Neural cell (in vitro differentiated cells): Measurements from ENCODE around the gene PCOLCE2. TPM values are rescaled to one million over a fixed set of nuclear protein-coding genes. Genes with fewer than 3 reads are reported as not detected.

Experiments
- H2AFZ ChIP-seq: fragments of 200-600, 300-800 bp; sonication (generic), shearing (Covaris generic); 2 replicates; pipeline ENCODE4 v1.6.0; 2014; ENCODE audit warnings: low read depth, mild to moderate bottlenecking, antibody characterized with exemption, low read length, moderate library complexity
- H3F3A ChIP-seq: fragments of 200-600 bp; shearing (Covaris generic); 2 replicates; pipeline ENCODE4 v1.6.1; 2016; ENCODE audit warnings: mild to moderate bottlenecking, moderate library complexity, mixed read lengths, antibody characterized with exemption, low read length; ENCODE audit not compliant: insufficient read depth, poor library complexity, severe bottlenecking
- H3K27ac ChIP-seq: fragments of 200-600, 300-800 bp; sonication (generic), shearing (Covaris generic); 2 replicates; pipeline ENCODE4 v1.5.1; 2014; ENCODE audit warnings: mild to moderate bottlenecking, low read length, moderate library complexity
- H3K27me3 ChIP-seq: fragments of 300-800, 200-600 bp; sonication (generic), shearing (Covaris generic); 2 replicates; pipeline ENCODE4 v1.6.0; 2014; ENCODE audit warnings: mild to moderate bottlenecking, low read depth, low read length, moderate library complexity; ENCODE audit not compliant: insufficient read depth
- H3K36me3 ChIP-seq: fragments of 300-800, 200-600 bp; sonication (generic), shearing (Covaris generic); 2 replicates; pipeline ENCODE4 v1.5.1; 2014; ENCODE audit warnings: mild to moderate bottlenecking, antibody characterized with exemption, low read length, moderate library complexity; ENCODE audit not compliant: insufficient read depth
- H3K4me2 ChIP-seq: fragments of 300-800, 200-600 bp; sonication (generic), shearing (Covaris generic); 2 replicates; pipeline ENCODE4 v1.6.0; 2014; ENCODE audit warnings: mild to moderate bottlenecking, low read length
- H3K4me3 ChIP-seq: fragments of 300-800, 200-600 bp; sonication (generic), shearing (Covaris generic); 2 replicates; pipeline ENCODE4 v1.5.1; 2014; ENCODE audit warnings: mild to moderate bottlenecking, low read length, moderate library complexity
- H3K79me2 ChIP-seq: fragments of 200-600 bp; shearing (Covaris generic); replicated peaks from 2 replicates; pipeline ENCODE4 v1.6.0; 2014; ENCODE audit warnings: mild to moderate bottlenecking, low read length, moderate library complexity; ENCODE audit not compliant: insufficient read depth
- H3K9ac ChIP-seq: fragments of 300-800, 200-600 bp; sonication (generic), shearing (Covaris generic); 2 replicates; pipeline ENCODE4 v1.6.1; 2016; ENCODE audit warnings: mild to moderate bottlenecking, low read length, mixed read lengths
- H3K9me2 ChIP-seq: fragments of 200-600 bp; shearing (Covaris generic); 2 replicates; pipeline ENCODE4 v1.6.1; 2016; ENCODE audit warnings: mild to moderate bottlenecking, low read length, mixed read lengths; ENCODE audit not compliant: insufficient read depth
- H3K9me3 ChIP-seq: fragments of 200-600, 300-800 bp; sonication (generic), shearing (Covaris generic); 2 replicates; pipeline ENCODE4 v1.6.1; 2016; ENCODE audit warnings: mild to moderate bottlenecking, mixed run types, low read length, moderate library complexity, mixed read lengths
- H4K20me1 ChIP-seq: fragments of 200-600 bp; shearing (Covaris generic); 2 replicates; pipeline ENCODE4 v1.6.1; 2016; ENCODE audit warnings: mild to moderate bottlenecking, mixed run types; ENCODE audit not compliant: insufficient read depth
- EP300 ChIP-seq: fragments of 450-650 bp; conservative IDR thresholded peaks from 2 replicates; pipeline ENCODE4 v1.6.1; 2014; ENCODE audit warnings: antibody characterized with exemption, mild to moderate bottlenecking, moderate library complexity; ENCODE audit not compliant: poor library complexity, severe bottlenecking
- EZH2 ChIP-seq: fragments of 200-600, 300-800 bp; shearing (Covaris generic), sonication (generic); IDR thresholded peaks from 2 replicates; pipeline ENCODE4 v1.6.1; 2014; ENCODE audit warnings: antibody characterized with exemption, low read length, borderline replicate concordance, mild to moderate bottlenecking; ENCODE audit not compliant: insufficient read depth, poor library complexity, severe bottlenecking
- MXI1 ChIP-seq: fragments of 450-650 bp; conservative IDR thresholded peaks from 2 replicates; pipeline ENCODE4 v1.6.1; 2014; ENCODE audit warnings: antibody characterized with exemption, mild to moderate bottlenecking; ENCODE audit not compliant: poor library complexity, severe bottlenecking
- POLR2AphosphoS5 ChIP-seq: IDR thresholded peaks from 2 replicates; pipeline ENCODE4 v1.6.1; 2012
- RAD21 ChIP-seq: fragments of 450-650 bp; conservative IDR thresholded peaks from 2 replicates; pipeline ENCODE4 v1.6.1; 2014; ENCODE audit warnings: antibody characterized with exemption, mild to moderate bottlenecking, moderate library complexity
- SMC3 ChIP-seq: fragments of 450-650 bp; conservative IDR thresholded peaks from 2 replicates; pipeline ENCODE4 v1.6.1; 2014; ENCODE audit warnings: antibody characterized with exemption, mild to moderate bottlenecking, moderate library complexity; ENCODE audit not compliant: poor library complexity
- TAF1 ChIP-seq: IDR thresholded peaks from 2 replicates; pipeline ENCODE4 v1.6.1; 2012; ENCODE audit warnings: low read depth
- polyA minus RNA-seq: library from RNA; depleted of rRNA, polyadenylated mRNA; stranded (reverse); fragments of >200 nt; gene quantifications from 2 replicates; pipeline ENCODE4 v1.2.3, GENCODE V29; 2014
- polyA plus RNA-seq: library from polyadenylated mRNA; depleted of rRNA; stranded (reverse); fragments of >200 nt; gene quantifications from 2 replicates; pipeline ENCODE4 v1.2.3, GENCODE V29; 2014
- TF ChIP-seq, protein P1 (sequence below): fragments of 450-650 bp; IDR thresholded peaks from 2 replicates; pipeline ENCODE4 v1.5.1; 2014; ENCODE audit warnings: antibody characterized with exemption, mild to moderate bottlenecking, moderate library complexity; ENCODE audit not compliant: poor library complexity, severe bottlenecking
- TF ChIP-seq, protein P2 (sequence below): IDR thresholded peaks from 2 replicates; pipeline ENCODE4 v1.6.1; 2012; ENCODE audit warnings: borderline replicate concordance

The PCOLCE2 gene, protein sequence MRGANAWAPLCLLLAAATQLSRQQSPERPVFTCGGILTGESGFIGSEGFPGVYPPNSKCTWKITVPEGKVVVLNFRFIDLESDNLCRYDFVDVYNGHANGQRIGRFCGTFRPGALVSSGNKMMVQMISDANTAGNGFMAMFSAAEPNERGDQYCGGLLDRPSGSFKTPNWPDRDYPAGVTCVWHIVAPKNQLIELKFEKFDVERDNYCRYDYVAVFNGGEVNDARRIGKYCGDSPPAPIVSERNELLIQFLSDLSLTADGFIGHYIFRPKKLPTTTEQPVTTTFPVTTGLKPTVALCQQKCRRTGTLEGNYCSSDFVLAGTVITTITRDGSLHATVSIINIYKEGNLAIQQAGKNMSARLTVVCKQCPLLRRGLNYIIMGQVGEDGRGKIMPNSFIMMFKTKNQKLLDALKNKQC
- 17.4 and 29.2 TPM in 2 replicates for polyA plus RNA-seq
- polyA minus RNA-seq: 12.9 and 16.2 TPM in 2 replicates

DNA sequence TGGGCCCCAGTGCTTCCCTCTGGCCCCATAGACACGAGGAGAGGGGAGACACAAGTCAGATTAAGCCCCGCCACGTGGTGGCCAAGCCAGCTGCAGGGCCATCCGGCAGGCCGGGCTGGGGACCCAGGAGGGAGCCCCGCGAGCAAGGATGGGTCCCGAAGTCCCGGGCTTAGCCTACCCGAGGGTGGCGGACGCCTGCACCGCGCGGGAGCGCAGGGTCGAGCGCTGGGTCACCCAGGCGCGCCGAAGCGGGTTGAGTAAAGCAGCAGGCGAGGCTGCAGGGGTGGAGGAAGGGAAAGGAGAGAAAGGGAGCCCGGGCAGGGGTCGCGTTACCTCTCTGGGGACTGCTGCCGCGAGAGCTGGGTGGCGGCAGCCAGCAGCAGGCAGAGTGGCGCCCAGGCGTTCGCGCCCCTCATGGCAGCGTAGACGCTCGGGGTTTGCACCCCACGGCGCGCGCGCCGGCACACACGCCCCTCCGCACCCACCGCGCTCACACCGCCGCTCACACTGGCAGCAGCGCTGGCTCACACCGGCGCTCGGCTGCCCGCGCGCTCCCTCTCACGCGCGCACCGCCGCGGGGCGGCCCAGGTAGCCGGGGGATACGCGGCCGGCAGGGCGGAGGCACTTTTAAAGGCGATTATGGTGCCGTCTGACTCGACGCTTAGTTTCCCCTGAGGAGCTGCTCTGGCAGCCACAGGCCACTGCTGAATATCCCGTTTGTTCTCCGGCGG lies at the start of gene PCOLCE2:
Gene PCOLCE2 (minus strand): TSS at position 603 of the 731 bp plus-strand sequence. CDS start 187 bp downstream, at position 416.
- TF ChIP-seq MXI1 (peak; percentile 76), TAF1 (no peak), EP300 (peak; percentile 24), SMC3 (peak; percentile 27), EZH2 (no peak), RAD21 (no peak), POLR2AphosphoS5 (peak; percentile 55)
- TF ChIP-seq, protein P1, sequence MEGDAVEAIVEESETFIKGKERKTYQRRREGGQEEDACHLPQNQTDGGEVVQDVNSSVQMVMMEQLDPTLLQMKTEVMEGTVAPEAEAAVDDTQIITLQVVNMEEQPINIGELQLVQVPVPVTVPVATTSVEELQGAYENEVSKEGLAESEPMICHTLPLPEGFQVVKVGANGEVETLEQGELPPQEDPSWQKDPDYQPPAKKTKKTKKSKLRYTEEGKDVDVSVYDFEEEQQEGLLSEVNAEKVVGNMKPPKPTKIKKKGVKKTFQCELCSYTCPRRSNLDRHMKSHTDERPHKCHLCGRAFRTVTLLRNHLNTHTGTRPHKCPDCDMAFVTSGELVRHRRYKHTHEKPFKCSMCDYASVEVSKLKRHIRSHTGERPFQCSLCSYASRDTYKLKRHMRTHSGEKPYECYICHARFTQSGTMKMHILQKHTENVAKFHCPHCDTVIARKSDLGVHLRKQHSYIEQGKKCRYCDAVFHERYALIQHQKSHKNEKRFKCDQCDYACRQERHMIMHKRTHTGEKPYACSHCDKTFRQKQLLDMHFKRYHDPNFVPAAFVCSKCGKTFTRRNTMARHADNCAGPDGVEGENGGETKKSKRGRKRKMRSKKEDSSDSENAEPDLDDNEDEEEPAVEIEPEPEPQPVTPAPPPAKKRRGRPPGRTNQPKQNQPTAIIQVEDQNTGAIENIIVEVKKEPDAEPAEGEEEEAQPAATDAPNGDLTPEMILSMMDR: peak; percentile 23
- TF ChIP-seq, protein P2, sequence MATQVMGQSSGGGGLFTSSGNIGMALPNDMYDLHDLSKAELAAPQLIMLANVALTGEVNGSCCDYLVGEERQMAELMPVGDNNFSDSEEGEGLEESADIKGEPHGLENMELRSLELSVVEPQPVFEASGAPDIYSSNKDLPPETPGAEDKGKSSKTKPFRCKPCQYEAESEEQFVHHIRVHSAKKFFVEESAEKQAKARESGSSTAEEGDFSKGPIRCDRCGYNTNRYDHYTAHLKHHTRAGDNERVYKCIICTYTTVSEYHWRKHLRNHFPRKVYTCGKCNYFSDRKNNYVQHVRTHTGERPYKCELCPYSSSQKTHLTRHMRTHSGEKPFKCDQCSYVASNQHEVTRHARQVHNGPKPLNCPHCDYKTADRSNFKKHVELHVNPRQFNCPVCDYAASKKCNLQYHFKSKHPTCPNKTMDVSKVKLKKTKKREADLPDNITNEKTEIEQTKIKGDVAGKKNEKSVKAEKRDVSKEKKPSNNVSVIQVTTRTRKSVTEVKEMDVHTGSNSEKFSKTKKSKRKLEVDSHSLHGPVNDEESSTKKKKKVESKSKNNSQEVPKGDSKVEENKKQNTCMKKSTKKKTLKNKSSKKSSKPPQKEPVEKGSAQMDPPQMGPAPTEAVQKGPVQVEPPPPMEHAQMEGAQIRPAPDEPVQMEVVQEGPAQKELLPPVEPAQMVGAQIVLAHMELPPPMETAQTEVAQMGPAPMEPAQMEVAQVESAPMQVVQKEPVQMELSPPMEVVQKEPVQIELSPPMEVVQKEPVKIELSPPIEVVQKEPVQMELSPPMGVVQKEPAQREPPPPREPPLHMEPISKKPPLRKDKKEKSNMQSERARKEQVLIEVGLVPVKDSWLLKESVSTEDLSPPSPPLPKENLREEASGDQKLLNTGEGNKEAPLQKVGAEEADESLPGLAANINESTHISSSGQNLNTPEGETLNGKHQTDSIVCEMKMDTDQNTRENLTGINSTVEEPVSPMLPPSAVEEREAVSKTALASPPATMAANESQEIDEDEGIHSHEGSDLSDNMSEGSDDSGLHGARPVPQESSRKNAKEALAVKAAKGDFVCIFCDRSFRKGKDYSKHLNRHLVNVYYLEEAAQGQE: no peak
- Histone ChIP-seq H3K79me2 (no peaks in the 10 kb centered on the region), H2AFZ (peak within 1 kb of the TSS; percentile 43)

DNA sequence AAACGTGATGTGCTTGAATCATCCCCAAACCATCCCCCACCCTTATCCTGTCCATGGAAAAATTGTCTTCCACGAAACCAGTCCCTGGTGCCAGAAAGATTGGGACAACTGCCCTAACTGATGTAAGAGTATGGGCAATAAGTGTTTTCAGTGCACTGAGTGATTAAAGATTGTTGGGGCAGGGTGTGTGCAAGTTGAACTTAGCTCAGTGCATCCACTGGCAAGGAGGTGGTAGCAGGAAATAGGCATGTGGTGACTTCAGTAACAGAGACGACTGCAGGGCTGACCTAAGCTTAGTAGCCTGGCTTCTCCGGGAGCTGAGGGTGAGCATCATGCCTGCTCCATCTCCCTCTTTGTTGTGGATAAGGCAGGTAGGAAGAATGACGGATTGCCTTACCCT lies 47.1 kb upstream of the PCOLCE2 start:
- Histone ChIP-seq H3K4me3 (no peak overlapping the region), H4K20me1 (no peaks in the 10 kb centered on the region), H3K9me2 (no peaks in the 10 kb centered on the region), H2AFZ (no peak overlapping the region), H3K79me2 (no peaks in the 10 kb centered on the region), H3K27ac (no peak overlapping the region), H3K36me3 (no peaks in the 10 kb centered on the region), H3K9me3 (no peaks in the 10 kb centered on the region), H3K4me2 (no peak overlapping the region), H3F3A (no peaks in the 10 kb centered on the region), H3K9ac (no peak overlapping the region), H3K27me3 (no peaks in the 10 kb centered on the region)
- no peak for TF ChIP-seq RAD21
- TF ChIP-seq, protein P1: no peak
- TF ChIP-seq SMC3: no peak
- TF ChIP-seq MXI1: no peak
- TF ChIP-seq POLR2AphosphoS5: no peak
- TF ChIP-seq, protein P2: no peak
- TF ChIP-seq TAF1: no peak
- no peak for TF ChIP-seq EP300
- TF ChIP-seq EZH2: no peak

More for the DNA sequence above, at the start of gene PCOLCE2:
- Histone ChIP-seq H3K9ac (peak within 1 kb of the TSS; percentile 63), H3K27me3 (peaks cover 11% of the 10 kb centered on the region), H3K27ac (no peak within 1 kb of the TSS), H3K4me2 (peak within 1 kb of the TSS; percentile 57), H3K36me3 (no peaks in the 10 kb centered on the region), H3K9me3 (no peaks in the 10 kb centered on the region), H3K9me2 (no peaks in the 10 kb centered on the region), H4K20me1 (no peaks in the 10 kb centered on the region), H3K4me3 (peak within 1 kb of the TSS; percentile 84), H3F3A (no peaks in the 10 kb centered on the region)
